Right atrium auricular region (tissue), 2 donors: ENCODE measurements around the gene NAA10. TPM values are rescaled to one million over a fixed set of nuclear protein-coding genes. Genes with fewer than 3 reads are reported as not detected.

Experiments used
- DNase-seq: peaks from one replicate; pipeline ENCODE4 v3.0.0-alpha.2; 2019; ENCODE audit warnings: low spot score
- H3K27ac ChIP-seq, 2 donors: fragments of 200-600 bp; sonication (generic); 1 replicate in 1 of 2; 2 replicates in 1 of 2; pipeline ENCODE4 v1.5.1; 2016 to 2019
- H3K27me3 ChIP-seq, 2 donors: fragments of 200-600 bp; sonication (generic); one replicate each; pipeline versions ENCODE4 v1.5.1 to v1.6.0; 2017 to 2019
- H3K36me3 ChIP-seq: fragments of 200-600 bp; sonication (generic); one replicate; pipeline ENCODE4 v1.5.1; 2016
- H3K4me1 ChIP-seq, 2 donors: fragments of 200-600 bp; sonication (generic); one replicate each; pipeline versions ENCODE4 v1.5.1 to v1.6.0; 2017 to 2019
- H3K4me3 ChIP-seq, 2 donors: fragments of 200-600 bp; sonication (generic); 1 replicate in 1 of 2; 2 replicates in 1 of 2; pipeline ENCODE4 v1.5.1; 2017 to 2019; ENCODE audit warnings: mild to moderate bottlenecking in 1 of 2, moderate library complexity in 1 of 2
- H3K9me3 ChIP-seq, 2 donors: fragments of 200-600 bp; sonication (generic); one replicate each; pipeline ENCODE4 v1.5.1; 2019
- CTCF ChIP-seq, 2 donors: fragments of 200-600 bp; sonication (generic); IDR thresholded peaks; one replicate each; pipeline ENCODE4 v1.5.1; 2019; ENCODE audit warnings: antibody characterized with exemption in 2 of 2
- total RNA-seq, 2 donors: library from RNA; depleted of rRNA; stranded (reverse); fragments of >200 nt; gene quantifications; one replicate each; pipeline ENCODE4 v1.1.0, GENCODE V29; 2016

Gene NAA10
- total RNA-seq, 2 donors from 2014 or later: 66.5 to 70.2 TPM

GRCh38 chrX:153974003-153974725, 39.3 kb upstream of the NAA10 start:
- TF ChIP-seq CTCF (IDR thresholded peaks at IDR 0.05): no peak
- Histone ChIP-seq H3K27ac (peak overlapping the region; percentile 97 to 99), H3K4me3 (no peak overlapping the region), H3K36me3 (no peaks in the 10 kb centered on the region), H3K27me3 (no peaks in the 10 kb centered on the region), H3K4me1 (peaks cover 0 to 28% of the 10 kb centered on the region in 2 donors), H3K9me3 (no peaks in the 10 kb centered on the region)
- no peak for DNase-seq

GRCh38 chrX:153973127-153974002, 38.5 kb upstream of the NAA10 start:
- Histone ChIP-seq H3K9me3 (no peaks in the 10 kb centered on the region), H3K27me3 (no peaks in the 10 kb centered on the region), H3K36me3 (no peaks in the 10 kb centered on the region), H3K4me1 (peaks cover 0 to 36% of the 10 kb centered on the region in 2 donors), H3K27ac (peak overlapping the region; percentile 97 to 99), H3K4me3 (peak overlapping the region; percentile 68 to 71)
- TF ChIP-seq CTCF (IDR thresholded peaks at IDR 0.05): no peak
- no peak for DNase-seq

GRCh38 chrX:153972368-153973126, 37.7 kb upstream of the NAA10 start, which contains the start of gene TMEM187:
Gene TMEM187, plus strand, starts transcription at chrX:153972754. Its CDS starts 9,309 bp downstream, at chrX:153982063.
- no peaks in the 10 kb centered on the region for H3K27me3 ChIP-seq
- H3K9me3 ChIP-seq: no peaks in the 10 kb centered on the region
- H3K4me3 ChIP-seq: peak within 1 kb of the TSS; percentile 68 to 71
- DNase-seq: peak; percentile 89
- peak within 1 kb of the TSS; percentile 97 to 99 for H3K27ac ChIP-seq
- H3K36me3 ChIP-seq: no peaks in the 10 kb centered on the region
- peaks cover 0 to 44% of the 10 kb centered on the region in 2 donors for H3K4me1 ChIP-seq
- TF ChIP-seq CTCF (IDR thresholded peaks at IDR 0.05): no peak

- Histone ChIP-seq H3K4me3 (peak within 1 kb of the TSS; percentile 68 to 71), H3K27me3 (no peaks in the 10 kb centered on the region), H3K9me3 (no peaks in the 10 kb centered on the region), H3K36me3 (no peaks in the 10 kb centered on the region), H3K27ac (peak within 1 kb of the TSS; percentile 97 to 99), H3K4me1 (peaks cover 0 to 53% of the 10 kb centered on the region in 2 donors)
- TF ChIP-seq CTCF (IDR thresholded peaks at IDR 0.05): no peak
- DNase-seq: peak; percentile 95
These were observed 36.9 kb upstream of the NAA10 start, which contains the start of gene HCFC1 for GRCh38 chrX:153971450-153972367. Gene HCFC1, minus strand, starts transcription at chrX:153971818. Its CDS starts 978 bp downstream, at chrX:153970840.

- Histone ChIP-seq H3K36me3 (no peaks in the 10 kb centered on the region), H3K9me3 (no peaks in the 10 kb centered on the region), H3K4me3 (peak overlapping the region; percentile 68 to 71), H3K4me1 (peaks cover 0 to 59% of the 10 kb centered on the region in 2 donors), H3K27ac (peak overlapping the region; percentile 97 to 99), H3K27me3 (no peaks in the 10 kb centered on the region)
- DNase-seq: peak; percentile 87
- TF ChIP-seq CTCF (IDR thresholded peaks at IDR 0.05): no peak
These were observed 36.2 kb upstream of the NAA10 start for GRCh38 chrX:153971124-153971449.
